ENCODE data around the gene EBI3.
"Not testable (repeated sequence)": the region's sequence is repeated elsewhere in the genome, so short reads cannot be mapped to it uniquely, and the experiment has no call there.

GRCh38 chr19:4237510-4237909, 8.2 kb downstream of the EBI3 start:
- TF ChIP-seq TAF1 (IDR thresholded peaks at IDR 0.05; ENCODE audit: borderline replicate concordance, low read depth, low read length); POLR2A (IDR thresholded peaks at IDR 0.05; ENCODE audit: low read depth, low read length): not testable (repeated sequence)

Data from GM12892 (cell line).